Measurements from ENCODE around the gene WNT7A.
"Not testable (repeated sequence)": the region's sequence is repeated elsewhere in the genome, so short reads cannot be mapped to it uniquely, and the experiment has no call there.

WNT7A gene

GRCh38 chr3:13879946-13880810 lies at the start of gene WNT7A:
WNT7A (minus strand) TSS chr3:13880071; CDS start chr3:13879816, 255 bp downstream.
- FAIRE-seq, result no peak

- FAIRE-seq, result not testable (repeated sequence)
Measured at GRCh38 chr3:13928741-13929140, 48.9 kb upstream of the WNT7A start.

- no peak for FAIRE-seq
Measured at GRCh38 chr3:13927295-13927694, 47.4 kb upstream of the WNT7A start.

- FAIRE-seq, result no peak
Measured at GRCh38 chr3:13916375-13916774, 36.5 kb upstream of the WNT7A start.

GRCh38 chr3:13902648-13903238 lies 22.9 kb upstream of the WNT7A start:
- peak; percentile 5 for FAIRE-seq

GRCh38 chr3:13901935-13902584 lies 22.2 kb upstream of the WNT7A start:
- no peak for FAIRE-seq

GRCh38 chr3:13898346-13898745 lies 18.5 kb upstream of the WNT7A start:
- no peak for FAIRE-seq

GRCh38 chr3:13896473-13897154 lies 16.7 kb upstream of the WNT7A start:
- FAIRE-seq, result no peak

- no peak for FAIRE-seq
Measured at GRCh38 chr3:13895155-13896105, 15.6 kb upstream of the WNT7A start.

GRCh38 chr3:13894807-13895154 lies 14.9 kb upstream of the WNT7A start:
- FAIRE-seq, result no peak

- no peak for FAIRE-seq
Measured at GRCh38 chr3:13894096-13894806, 14.4 kb upstream of the WNT7A start.

- no peak for FAIRE-seq
Measured at GRCh38 chr3:13892304-13892703, 12.4 kb upstream of the WNT7A start.

- FAIRE-seq, result no peak
Measured at GRCh38 chr3:13891492-13892073, 11.7 kb upstream of the WNT7A start.

- FAIRE-seq, result no peak
Measured at GRCh38 chr3:13891017-13891392, 11.1 kb upstream of the WNT7A start.

GRCh38 chr3:13890377-13891016 lies 10.6 kb upstream of the WNT7A start:
- no peak for FAIRE-seq

- no peak for FAIRE-seq
Measured at GRCh38 chr3:13888576-13888975, 8.7 kb upstream of the WNT7A start.

- FAIRE-seq, result no peak
Measured at GRCh38 chr3:13887495-13888300, 7.8 kb upstream of the WNT7A start.

GRCh38 chr3:13886593-13887129 lies 6.8 kb upstream of the WNT7A start:
- no peak for FAIRE-seq

- FAIRE-seq, result no peak
Measured at GRCh38 chr3:13885704-13886010, 5.8 kb upstream of the WNT7A start.
